HepG2 (cell line): Measurements from ENCODE around the gene SLC5A5. TPM values are rescaled to one million over a fixed set of nuclear protein-coding genes. Genes with fewer than 3 reads are reported as not detected.

Experiments used
- CAMTA2 ChIP-seq: sonication (generic); formaldehyde crosslinking; IDR thresholded peaks from 2 replicates; pipeline ENCODE4 v1.4.0; 2020; ENCODE audit warnings: mild to moderate bottlenecking, missing genetic modification reagents, borderline replicate concordance
- MBNL3 ChIP-seq: fragments of 250-450 bp; sonication (Bioruptor Pico); conservative IDR thresholded peaks from 2 replicates; pipeline ENCODE4 v1.8.0; 2022; ENCODE audit warnings: mild to moderate bottlenecking, inconsistent platforms
- MEF2D ChIP-seq: sonication (generic); formaldehyde crosslinking; IDR thresholded peaks from 2 replicates; pipeline ENCODE4 v1.5.1; 2020; ENCODE audit warnings: mild to moderate bottlenecking, missing genetic modification reagents
- MLLT10 ChIP-seq: sonication (generic); formaldehyde crosslinking; IDR thresholded peaks from 2 replicates; pipeline ENCODE4 v1.4.0; 2020; ENCODE audit warnings: missing genetic modification reagents
- SIX1 ChIP-seq: sonication (generic); formaldehyde crosslinking; IDR thresholded peaks from 2 replicates; pipeline ENCODE4 v1.4.0; 2020; ENCODE audit warnings: missing genetic modification reagents, borderline replicate concordance
- ZBTB25 ChIP-seq: IDR thresholded peaks from 2 replicates; pipeline ENCODE4 v1.6.1; 2018; ENCODE audit warnings: missing genetic modification reagents
- ZBTB4 ChIP-seq: sonication (generic); formaldehyde crosslinking; IDR thresholded peaks from 2 replicates; pipeline ENCODE4 v1.4.0; 2020; ENCODE audit warnings: missing genetic modification reagents, mild to moderate bottlenecking, borderline replicate concordance
- ZNF350 ChIP-seq: sonication (generic); formaldehyde crosslinking; IDR thresholded peaks from 2 replicates; pipeline ENCODE4 v1.4.0; 2020; ENCODE audit warnings: mild to moderate bottlenecking, low read depth, missing genetic modification reagents, borderline replicate concordance
- ZNF816 ChIP-seq: sonication (generic); formaldehyde crosslinking; IDR thresholded peaks from 2 replicates; pipeline ENCODE4 v1.8.0; 2022; ENCODE audit warnings: missing genetic modification reagents, mild to moderate bottlenecking, borderline replicate concordance
- polyA plus RNA-seq, 8 experiments: library from polyadenylated mRNA; depleted of rRNA in 3 of 8; stranded (reverse) in 7 of 8; unstranded in 1 of 8; fragments of >200 nt; fragmentation: Illumina TruSeq in 4 of 8; extraction: Trizol in 4 of 8; gene quantifications; 2 replicates each; pipeline versions ENCODE4 v1.2.1 to v1.2.3, GENCODE V29; 2011 to 2016; ENCODE audit warnings: low read depth in 4 of 8, missing spikeins in 1 of 8, mixed read lengths in 1 of 8; ENCODE audit not compliant: insufficient read depth in 1 of 8
- total RNA-seq, 5 experiments: library from RNA; depleted of rRNA; stranded (reverse); fragments of >200 nt; fragmentation: Illumina TruSeq; extraction: Trizol; gene quantifications; 2 replicates each; pipeline ENCODE4 v1.2.3, GENCODE V29; 2016; ENCODE audit warnings: low read depth in 1 of 5

SLC5A5 gene
- total and polyA plus RNA-seq, 2 of the 13 experiments (the other 11 are each of a cell fraction or from before 2014, with no cell fraction given), result not detected

GRCh38 chr19:17881701-17882100 is 10.0 kb downstream of the SLC5A5 start (continued):
- TF ChIP-seq ZBTB25 (CRISPR knock-in tag) (no peak), MLLT10 (CRISPR knock-in tag) (no peak), CAMTA2 (CRISPR knock-in tag) (no peak), ZBTB4 (no peak), ZNF350 (CRISPR knock-in tag) (no peak), ZNF816 (CRISPR knock-in tag) (no peak), SIX1 (CRISPR knock-in tag) (no peak), MBNL3 (no peak), MEF2D (CRISPR knock-in tag) (no peak)
